Glomerular visceral epithelial cell (primary cell): ENCODE results near the gene ANXA1.
"Not testable (repeated sequence)": the region's sequence is repeated elsewhere in the genome, so short reads cannot be mapped to it uniquely, and the experiment has no call there.

Experiments
- DNase-seq: peaks from one replicate; pipeline ENCODE4 v3.0.0-alpha.2; 2016; ENCODE audit errors: extremely low spot score

The ANXA1 gene

GRCh38 chr9:73167614-73168013 lies 15.9 kb downstream of the ANXA1 start:
- no peak for DNase-seq

- DNase-seq, result no peak
Measured at GRCh38 chr9:73168298-73168934, 16.8 kb downstream of the ANXA1 start.

GRCh38 chr9:73170185-73170957 lies 18.7 kb downstream of the ANXA1 start:
- no peak for DNase-seq

GRCh38 chr9:73172901-73173215 lies 21.2 kb downstream of the ANXA1 start:
- DNase-seq, result no peak

- no peak for DNase-seq
Measured at GRCh38 chr9:73173557-73174329, 22.1 kb downstream of the ANXA1 start.

GRCh38 chr9:73174330-73174980 lies 22.8 kb downstream of the ANXA1 start:
- no peak for DNase-seq

GRCh38 chr9:73176450-73176875 lies 24.8 kb downstream of the ANXA1 start:
- DNase-seq, result peak; percentile 75

- no peak for DNase-seq
Measured at GRCh38 chr9:73178044-73178443, 26.4 kb downstream of the ANXA1 start.

- DNase-seq, result peak; percentile 30
Measured at GRCh38 chr9:73179589-73179988, 27.9 kb downstream of the ANXA1 start.

GRCh38 chr9:73180403-73180802 lies 28.7 kb downstream of the ANXA1 start:
- peak; percentile 21 for DNase-seq

GRCh38 chr9:73182928-73183327 lies 31.3 kb downstream of the ANXA1 start:
- no peak for DNase-seq

GRCh38 chr9:73183428-73183827 lies 31.8 kb downstream of the ANXA1 start:
- DNase-seq, result no peak

GRCh38 chr9:73183917-73184861 lies 32.5 kb downstream of the ANXA1 start:
- DNase-seq, result peak; percentile 24

- DNase-seq, result not testable (repeated sequence)
Measured at GRCh38 chr9:73191109-73191508, 39.4 kb downstream of the ANXA1 start.

GRCh38 chr9:73194284-73194683 lies 42.6 kb downstream of the ANXA1 start:
- DNase-seq, result no peak

- no peak for DNase-seq
Measured at GRCh38 chr9:73199448-73199847, 47.8 kb downstream of the ANXA1 start.

- DNase-seq, result peak; percentile 9
Measured at GRCh38 chr9:73199886-73200285, 48.2 kb downstream of the ANXA1 start.

- peak; percentile 24 for DNase-seq
Measured at GRCh38 chr9:73200694-73201452, 49.2 kb downstream of the ANXA1 start.

GRCh38 chr9:73202980-73203379 lies 51.3 kb downstream of the ANXA1 start:
- DNase-seq, result no peak

- no peak for DNase-seq
Measured at GRCh38 chr9:73204936-73205335, 53.3 kb downstream of the ANXA1 start.
